ENCODE measurements around the gene PTGR1.

GRCh38 chr9:111648066-111648465, 48.6 kb upstream of the PTGR1 start:
- TF ChIP-seq CTCF (IDR thresholded peaks at IDR 0.05; ENCODE audit: low read depth, low read length), result no peak
- TF ChIP-seq EZH2phosphoT487 (IDR thresholded peaks at IDR 0.05; ENCODE audit: low read depth), result no peak

All from OCI-LY3 (cell line).